SK-N-MC (cell line): Measurements from ENCODE around the gene KCNJ1.

Source experiments
- EZH2 ChIP-seq: fragments of 200-600 bp; sonication (generic); IDR thresholded peaks from one replicate; pipeline ENCODE4 v1.6.1; 2017; ENCODE audit warnings: antibody characterized with exemption
- POLR2AphosphoS5 ChIP-seq: IDR thresholded peaks from 2 replicates; pipeline ENCODE4 v1.6.1; 2012; ENCODE audit warnings: mild to moderate bottlenecking, low read depth, low read length, borderline replicate concordance

DNA sequence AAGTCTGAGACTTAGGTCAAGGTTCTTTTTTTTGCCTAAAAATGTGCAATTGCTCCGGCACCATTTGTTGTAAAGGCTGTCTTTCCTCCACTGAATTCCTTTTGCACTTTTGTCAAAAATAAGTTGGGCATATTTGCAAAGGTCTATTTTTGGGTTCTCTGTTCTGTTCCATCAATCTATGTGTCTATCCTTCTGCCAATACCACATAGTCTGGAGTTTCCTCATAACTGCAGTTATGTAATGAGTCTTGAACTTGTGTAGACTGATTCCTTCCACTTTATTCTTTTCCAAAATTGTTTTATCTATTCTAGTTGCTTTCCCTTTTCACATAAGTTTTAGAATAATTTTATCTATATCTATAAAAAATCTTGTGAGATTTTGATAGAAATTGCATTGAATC is 30.7 kb upstream of the KCNJ1 start:
- TF ChIP-seq EZH2: no peak
- TF ChIP-seq POLR2AphosphoS5: no peak
